EH (cell line): Measurements from ENCODE around the gene FOXL2NB.
A peak's percentile ranks its signal among the peaks of the same experiment; 100 is the strongest.

ENCODE experiments used
- DNase-seq: peaks from one replicate; pipeline ENCODE4 v3.0.0-alpha.2; 2015; ENCODE audit warnings: low read depth

FOXL2NB gene

DNA sequence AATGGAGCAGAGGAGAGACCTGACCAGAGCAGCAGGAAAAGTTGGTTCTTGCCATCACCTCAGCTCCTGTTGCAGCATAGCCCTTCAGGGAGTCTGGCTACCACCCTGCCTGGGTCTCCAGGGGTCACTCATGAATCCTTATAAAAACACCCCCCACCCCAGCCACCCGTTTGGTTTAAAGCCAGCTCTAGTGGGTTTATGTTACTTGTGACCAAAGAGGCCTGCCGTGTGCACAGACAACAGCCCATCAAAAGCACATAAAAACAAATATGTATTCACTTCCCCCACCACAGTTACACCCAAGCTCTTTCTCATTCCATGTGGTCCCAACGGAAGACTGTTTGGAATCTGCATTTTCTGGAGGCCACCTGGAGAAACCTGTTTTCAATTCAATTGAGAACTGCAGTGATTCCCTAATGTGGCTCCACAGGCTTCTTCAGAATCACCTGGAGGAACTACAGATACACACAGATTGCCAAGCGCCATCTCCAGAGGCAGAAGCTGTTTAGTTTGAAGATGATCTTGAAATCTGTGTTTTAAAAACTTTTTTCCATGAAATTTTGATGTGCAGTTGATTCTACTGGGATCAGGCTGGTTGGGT lies 13.8 kb upstream of the FOXL2NB start:
- no peak for DNase-seq

DNA sequence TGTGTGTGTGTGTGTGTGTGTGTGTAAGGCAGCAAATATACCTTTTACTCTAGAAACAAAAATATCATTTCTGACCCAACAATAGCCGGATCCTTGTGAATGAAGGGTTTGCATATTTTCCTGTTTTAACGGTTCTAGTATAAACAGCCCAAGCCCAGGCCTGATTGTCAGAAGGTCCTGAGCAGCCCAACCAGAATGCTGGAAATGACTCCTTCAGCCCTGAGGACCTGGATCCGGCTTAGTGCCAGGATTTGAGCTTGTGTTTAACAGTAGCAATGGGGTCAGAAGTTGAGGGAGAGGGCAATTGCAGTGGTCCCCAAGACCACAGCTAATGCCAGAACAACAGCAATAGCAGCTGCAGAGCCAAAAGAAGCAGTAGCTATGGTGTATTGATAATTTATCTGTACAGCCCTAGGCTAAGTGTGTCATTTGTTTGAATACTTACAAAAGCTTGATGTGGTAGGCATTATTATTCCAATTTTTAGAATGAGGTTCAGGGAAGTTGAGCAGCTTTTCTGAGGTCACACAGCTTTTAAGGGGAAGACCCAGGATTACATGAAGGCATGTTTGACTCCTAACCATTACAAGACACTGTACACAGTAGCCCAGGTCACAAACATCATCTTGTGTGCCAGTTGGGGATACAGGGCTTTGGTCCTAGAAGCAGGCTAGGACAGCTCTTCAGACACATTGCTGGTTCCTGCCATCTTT lies 12.9 kb upstream of the FOXL2NB start:
- DNase-seq: no peak

DNA sequence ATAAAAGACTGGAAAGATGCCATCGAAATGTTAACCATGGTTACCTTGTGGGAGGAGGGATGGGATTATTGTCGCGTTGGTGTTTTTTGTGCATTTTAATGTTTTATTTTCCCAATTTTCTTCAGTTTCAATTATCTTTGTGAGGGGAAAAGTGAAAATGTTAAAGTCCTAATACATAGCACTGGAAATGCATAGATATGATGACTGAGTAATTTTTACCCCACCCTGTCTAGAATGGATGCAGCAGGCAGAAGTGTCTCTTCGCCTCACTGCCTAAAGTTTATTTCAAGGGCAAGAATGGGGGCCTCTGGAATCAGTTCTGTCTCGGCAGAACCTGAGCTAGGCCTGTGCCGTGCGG lies 11.5 kb upstream of the FOXL2NB start:
- no peak for DNase-seq

DNA sequence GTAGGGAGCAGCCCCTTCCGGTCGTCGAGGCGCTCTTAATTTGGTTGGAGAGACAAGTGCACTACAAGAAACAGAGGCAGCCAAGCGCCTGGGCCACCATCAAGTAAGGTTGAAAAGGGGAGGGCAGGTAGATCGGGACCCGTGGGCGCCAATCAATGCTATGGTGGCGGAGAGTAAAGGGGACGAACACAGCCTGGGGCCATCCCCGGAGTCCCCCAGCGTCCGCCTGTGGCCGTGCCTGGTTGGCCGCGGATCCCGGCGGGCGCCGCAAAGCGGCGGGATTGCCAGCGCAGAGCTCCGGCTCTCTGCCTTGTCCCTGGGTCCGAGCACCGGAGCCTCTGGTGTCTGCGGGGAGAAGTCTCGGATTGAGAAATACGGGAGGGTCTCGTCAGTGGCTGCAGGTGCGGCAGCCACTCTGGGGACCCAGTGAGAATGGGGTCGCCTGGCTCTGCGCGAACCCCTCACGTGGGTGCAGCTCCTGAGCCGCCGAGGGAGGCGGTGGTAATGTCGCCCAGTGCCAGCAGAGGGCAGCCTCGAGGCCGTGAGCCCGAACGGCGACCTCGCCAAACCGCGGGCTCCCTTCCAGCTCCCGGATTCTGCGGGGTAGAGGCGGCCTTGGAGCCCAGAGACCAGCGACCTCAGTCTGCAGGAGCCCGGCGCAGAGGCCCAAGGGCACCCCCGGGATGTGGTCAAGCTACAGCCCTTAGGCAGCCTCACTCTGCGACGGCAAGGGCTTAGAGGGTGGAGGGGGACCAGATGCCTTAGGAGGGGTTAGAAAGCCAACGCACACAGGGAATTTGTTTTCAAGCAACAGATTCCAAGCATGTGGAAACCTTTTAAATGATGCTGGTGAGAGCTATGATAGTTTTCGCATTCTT lies 10.9 kb upstream of the FOXL2NB start:
- DNase-seq: peak; percentile 60

DNA sequence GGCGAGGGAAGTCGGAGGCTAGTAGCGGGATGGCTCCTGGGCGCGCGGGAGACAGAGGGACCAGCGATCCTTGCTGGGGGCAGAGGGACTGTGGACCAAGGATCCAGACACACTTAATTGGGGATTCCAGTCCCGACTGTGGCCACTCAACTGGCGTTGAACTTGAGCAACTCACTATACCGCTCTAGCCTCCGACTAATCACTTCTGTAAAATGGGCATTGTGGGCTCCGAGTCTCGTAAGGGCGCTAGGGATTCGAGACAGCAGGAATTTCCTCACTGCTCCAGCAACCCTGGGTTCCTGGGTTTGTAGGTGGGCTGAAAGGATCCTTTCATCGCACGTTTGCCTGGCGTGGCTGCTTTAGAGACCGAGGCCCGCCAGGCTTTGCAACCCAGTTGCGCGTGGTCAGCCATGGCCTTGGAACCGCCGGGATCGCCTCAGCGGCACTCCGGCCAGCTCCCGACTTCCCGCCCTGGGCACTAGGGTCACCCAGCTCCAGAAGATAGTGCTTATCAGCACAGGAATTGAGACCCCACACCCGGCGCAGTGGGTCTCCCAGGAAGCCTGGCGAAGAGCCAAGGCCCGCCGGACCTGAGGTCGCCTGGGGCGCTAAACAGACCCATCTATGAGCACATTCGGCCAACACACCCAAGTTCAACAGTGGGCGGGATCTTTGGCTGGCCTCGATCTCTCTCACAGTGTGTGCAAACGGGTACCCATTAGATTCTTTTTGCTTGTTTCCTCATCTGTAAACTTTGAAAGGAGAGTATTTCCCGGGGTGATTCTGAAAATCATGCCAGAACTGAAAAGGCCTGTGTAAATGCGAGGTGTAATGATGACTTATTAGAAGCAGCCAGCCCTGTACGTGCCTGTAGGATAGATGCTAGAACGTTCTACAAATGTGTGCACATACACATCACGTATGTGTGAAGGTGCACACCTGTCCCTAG lies 10.0 kb upstream of the FOXL2NB start:
- DNase-seq: no peak

DNA sequence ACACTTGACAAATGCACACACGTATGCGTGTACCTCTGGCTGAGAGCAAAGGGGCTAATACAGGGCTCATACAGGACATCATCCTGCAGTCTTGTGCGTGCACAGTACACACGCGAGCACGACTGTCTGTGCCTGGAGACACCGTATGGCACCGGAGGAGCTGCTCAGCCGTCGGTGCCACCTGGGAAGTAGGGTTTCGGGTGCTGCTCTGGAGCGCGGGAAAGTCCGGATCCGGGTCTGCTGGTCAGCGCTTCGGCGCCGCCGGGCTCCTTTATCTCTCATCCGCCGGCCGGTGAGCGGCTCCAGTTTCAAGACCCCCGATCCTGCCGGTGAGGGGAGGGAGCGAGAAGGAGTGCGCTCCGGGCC lies 9.3 kb upstream of the FOXL2NB start:
- DNase-seq: no peak

DNA sequence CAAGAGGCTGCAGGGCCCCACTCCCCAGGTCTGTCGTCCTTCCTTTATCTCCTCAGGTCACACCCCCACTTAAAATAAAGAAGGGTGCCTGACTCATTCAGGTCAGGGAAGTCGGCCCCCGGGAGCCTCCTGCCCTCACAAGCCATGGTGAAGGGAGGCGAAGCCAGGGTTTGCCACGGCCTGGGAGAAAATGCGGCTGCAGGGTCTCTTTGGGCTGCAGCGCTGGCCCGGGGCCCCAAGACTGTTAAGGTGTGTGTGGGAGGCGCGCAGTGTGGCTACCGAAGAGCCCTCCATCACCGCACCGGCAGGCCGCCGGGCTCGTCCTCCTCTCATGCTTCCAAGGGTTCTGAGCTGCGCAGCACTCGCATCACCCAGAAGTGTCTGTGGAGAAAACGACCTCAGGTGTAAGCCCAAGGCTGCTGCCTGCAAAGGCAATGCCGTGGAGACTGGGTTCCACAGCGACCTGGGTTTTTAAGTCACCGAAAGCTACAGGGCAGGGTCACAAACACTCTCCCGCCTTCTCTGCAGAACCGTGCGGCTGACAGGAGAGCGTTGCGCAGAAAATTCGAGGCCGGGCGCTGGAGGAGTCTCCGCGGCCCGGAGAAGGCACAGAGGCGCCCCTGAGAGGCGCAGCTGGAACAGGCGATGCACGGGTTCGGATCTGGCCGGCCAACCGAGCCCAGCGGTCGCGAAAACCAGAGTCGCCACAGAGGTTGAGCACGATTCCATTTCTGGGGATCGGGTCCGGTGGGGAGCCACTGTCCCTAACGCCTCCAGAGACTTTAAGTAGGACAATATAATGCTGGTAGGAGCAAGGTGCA lies 8.8 kb upstream of the FOXL2NB start:
- no peak for DNase-seq

DNA sequence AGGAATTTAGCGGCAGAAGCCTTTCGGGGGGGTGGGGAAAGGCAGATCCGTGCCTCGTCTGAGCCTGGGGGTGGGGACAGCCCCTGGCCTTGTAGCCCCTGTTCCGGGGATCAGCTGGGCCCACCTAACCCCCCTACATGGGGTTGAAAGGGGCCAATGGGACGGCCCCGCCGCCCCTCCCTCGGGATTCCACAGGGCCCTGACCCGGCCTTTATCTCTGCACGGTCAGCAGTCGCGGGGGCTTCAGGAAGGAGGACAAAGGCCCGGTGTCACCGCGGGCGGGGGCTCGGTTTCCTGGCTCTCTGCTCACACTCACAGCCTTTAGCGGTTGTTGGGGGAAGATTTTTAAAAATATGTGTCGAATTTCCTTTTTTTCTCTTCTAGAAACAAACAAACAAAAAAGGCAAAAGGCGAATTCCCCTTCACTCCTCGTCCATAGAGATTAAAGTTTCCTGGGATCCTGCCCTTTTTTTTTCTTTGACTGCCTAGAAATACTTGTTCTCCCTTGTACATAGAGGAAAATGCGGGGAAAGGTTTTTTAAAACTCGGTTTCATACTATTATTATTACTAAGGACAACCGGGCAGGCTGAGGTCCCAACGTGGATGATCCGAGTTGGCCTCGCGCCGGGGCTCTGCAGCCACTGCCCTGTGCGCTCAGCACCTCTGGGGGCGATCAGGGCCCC lies 8.0 kb upstream of the FOXL2NB start:
- DNase-seq: no peak

DNA sequence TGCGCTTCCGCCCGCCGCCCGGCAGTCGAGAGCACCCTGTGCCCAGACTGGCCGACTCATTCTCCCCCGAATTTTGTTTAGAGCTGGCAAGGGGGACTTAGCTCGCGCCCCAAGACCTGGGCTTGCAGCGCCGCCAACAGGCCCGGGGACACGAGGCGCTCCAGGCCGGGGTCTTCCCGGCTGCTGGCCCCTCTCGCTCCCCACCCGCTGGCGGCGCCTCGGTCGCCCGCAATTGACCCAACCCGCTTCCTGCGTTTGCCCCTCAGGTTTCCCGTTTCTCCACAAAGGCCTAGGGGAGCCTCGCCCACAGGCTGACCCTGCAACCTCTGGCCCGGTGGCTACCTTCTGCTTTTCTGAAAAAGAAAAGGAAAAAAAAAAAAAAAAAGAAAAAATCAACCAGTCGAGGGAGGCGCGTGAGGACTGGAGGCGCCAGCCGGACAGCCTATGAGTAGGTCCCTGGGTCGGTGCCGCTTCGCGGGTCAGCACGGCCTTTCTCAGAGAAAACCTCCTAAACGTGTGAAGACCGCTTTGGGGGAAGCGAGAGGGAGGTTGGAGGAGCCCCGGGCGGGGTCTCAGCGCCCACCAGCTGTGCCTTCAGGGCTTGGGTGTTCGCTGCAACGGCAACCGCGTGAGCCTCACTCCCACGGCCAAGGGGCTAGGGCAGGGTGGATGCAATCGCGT lies 7.3 kb upstream of the FOXL2NB start:
- no peak for DNase-seq

DNA sequence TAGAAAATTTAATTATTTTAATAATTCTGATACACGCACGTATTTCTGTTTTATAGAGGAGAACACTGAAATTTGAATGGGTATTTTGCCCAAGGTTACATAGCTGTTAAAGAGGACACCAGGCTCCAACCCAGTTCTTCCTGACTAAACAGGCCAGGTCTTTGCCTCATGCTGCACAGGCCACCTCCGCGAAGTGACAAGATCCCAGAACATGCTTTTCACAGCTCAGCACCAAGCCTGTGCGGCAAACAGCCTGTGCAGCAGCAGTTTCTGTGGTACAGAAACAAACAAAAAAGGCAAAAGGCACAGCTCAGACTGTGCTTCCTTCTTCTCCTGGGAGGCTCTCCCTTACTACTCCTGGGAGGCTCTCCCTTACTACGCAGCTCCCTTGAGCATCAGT lies 6.6 kb upstream of the FOXL2NB start:
- no peak for DNase-seq

DNA sequence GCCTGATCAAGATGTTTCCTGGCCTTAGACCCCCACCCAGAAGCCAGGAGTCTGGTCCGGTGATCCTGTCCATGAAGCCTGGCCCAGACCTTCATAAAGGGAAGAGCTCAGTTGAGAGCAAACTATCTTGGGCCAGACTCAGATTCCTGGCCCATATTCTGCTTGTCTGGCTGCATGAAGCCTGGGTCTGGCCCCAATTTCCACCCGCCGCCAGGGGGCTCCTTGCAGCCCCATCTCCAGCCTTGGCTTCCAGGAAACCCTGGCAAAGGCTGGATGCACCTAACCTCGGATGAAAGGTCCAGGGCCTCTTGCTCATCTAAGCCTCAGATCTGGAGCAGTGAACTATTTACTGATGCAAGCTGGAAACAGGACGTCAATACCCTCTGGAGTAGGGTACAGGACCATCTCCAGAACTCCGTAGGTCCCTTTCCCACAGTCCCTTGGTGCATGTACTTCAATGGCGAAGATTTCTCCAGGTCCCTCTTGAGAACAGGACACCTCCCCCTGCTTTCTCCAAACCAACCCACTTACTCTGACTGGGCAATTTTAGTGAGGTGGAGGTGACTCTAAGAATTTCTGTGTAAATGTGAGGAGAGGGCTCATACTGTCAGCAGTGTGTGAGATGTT lies 5.6 kb upstream of the FOXL2NB start:
- peak; percentile 59 for DNase-seq

DNA sequence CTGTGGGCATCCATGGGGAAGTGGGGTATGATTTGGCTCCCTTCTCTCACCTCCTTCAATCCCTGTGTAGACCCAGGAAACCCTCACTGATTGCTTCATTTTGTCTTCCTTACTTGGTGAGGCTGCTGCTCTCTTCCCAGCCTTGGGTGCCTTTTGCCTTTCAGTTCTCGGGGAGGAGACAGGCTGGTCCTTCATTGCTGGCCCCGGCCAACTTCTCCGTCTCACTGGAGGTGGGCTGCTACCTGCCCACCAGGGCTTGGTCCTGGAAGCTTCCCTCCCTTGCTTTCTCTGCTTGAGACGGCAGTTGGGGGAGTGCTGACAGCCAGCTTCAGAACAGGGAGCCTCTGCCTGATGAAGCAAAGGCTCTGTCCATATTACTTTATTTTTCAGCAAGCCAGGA lies 4.7 kb upstream of the FOXL2NB start:
- no peak for DNase-seq

DNA sequence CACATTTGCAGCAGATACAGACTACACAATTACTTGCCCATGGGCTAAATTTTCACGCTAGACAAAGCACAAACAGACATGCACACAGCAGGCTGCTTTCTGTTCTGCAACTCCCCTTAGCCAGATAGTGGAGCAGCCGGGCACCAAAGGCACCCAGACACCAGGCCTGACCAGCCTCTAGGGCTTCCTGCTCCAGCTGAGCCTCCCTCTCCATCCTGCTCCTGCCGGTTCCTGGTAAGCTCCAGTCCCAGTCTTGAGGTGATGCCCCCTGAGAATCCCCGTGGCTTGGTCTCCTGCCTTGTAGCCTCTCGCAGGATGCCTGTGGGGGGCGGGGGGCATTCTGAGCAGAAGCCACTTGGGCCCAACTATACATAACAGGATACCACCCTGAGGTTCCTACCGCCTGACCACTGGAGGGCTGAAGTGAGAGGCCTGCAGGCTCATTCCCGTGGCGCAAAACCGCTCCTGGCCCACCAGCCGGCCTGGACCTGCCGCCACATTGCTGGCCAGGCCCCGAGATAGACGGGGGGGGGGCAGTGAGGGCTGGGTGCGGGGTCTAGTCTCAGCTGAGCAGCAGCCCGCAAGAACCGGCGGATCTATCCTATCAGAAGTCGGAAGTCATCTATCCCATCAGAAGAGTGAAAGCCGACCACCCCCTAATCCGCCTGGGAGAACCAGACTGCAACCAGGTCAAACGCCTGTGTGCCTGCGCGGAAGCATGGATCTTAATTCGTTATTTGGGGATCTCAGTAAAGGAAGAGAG lies 4.0 kb upstream of the FOXL2NB start:
- no peak for DNase-seq

DNA sequence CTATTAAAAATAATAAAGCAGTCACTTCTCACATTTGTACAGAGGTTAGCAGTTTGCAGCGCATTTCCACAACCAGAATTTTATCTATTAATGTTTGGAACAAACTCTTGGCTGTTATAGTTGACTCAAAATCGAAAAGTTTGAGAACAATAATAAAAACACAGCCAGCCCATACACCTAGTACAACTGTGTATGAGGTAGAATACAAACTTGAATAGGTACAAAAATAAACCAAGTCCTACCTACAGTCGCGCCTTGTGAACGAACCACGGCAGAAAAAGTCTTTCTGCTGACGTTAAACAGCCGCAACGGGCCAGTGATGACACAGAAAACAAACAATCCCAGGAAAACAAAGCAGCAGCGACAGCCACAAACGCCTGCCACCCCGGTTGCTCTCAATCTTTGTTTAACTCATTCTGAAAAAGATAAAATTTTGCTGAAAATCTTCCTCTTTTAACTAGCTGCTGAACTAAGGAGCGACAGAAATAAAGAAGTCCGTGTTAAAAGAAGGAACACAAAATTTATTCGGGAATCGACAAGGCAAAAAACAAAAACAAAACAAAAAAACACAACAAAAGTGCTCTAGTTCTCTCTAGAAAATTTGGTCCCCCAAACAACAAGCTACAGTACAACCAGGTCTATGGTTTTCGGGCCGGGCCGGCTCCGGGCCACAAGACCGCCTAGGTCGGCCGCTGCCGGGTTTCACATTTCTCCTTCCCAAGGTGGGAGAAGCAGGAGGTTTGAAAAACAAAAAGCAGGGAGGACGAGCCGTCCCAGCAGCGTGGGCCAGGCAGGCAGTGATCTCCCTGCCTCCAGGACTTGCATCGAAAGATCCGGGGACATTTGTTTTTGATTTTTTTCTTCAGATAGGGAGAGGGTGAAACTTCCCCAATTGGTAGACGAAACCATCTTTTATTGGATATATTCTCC lies 3.0 kb upstream of the FOXL2NB start:
- DNase-seq: no peak

DNA sequence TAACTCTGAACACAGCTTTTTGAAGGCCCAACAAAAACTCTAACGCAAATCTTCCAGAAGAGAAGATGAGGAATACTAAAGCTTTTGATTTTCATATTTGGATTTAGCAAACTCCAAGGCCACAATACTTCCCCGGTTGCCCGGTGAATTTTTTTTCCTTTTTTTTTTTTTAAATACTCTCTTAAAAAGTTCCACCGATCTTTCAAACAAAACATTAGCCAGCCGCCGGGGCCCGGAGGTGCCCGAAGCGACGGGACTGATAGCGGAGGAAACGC lies 2.4 kb upstream of the FOXL2NB start:
- no peak for DNase-seq

DNA sequence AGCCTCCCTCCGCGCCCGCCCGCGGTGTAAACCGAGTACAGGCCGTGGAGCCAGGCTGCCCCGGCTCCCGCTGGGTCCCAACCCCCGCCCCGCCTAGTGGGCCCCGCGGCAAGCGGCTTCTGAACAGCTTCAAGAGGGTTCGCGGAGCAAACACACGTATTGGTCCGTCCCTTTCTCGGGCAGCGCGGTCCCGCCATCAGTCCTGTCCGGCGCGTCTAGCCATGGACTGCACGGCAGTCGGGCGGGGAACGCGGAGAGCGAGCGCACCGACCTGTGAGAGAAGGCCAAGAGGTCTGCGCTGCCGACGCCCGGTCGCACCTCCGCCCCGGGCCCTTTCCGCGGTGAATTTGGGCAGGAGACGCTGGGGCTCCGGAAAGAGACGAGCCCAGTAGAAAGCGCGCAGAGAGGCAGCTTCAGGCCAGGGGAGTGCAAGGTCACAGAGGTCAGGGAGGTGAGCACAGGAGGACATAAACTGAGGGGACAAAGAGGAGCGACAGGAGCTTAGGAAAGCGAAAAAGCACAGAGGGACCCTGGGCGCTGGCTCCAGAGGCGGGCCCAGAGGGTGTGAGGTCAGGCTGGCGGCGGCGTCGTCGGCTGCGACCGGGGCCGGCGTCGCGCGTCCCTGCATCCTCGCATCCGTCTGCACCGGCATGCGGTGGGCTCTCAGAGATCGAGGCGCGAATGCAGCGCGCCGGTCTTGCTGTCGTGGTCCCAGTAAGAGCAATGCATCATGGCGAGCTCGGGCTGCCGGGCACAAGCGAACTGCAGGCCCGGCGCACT lies 1.9 kb upstream of the FOXL2NB start:
- DNase-seq: no peak
